ENCODE results near the gene OSBPL1A.
A peak's percentile ranks its signal among the peaks of the same experiment; 100 is the strongest.

Gene OSBPL1A

DNA sequence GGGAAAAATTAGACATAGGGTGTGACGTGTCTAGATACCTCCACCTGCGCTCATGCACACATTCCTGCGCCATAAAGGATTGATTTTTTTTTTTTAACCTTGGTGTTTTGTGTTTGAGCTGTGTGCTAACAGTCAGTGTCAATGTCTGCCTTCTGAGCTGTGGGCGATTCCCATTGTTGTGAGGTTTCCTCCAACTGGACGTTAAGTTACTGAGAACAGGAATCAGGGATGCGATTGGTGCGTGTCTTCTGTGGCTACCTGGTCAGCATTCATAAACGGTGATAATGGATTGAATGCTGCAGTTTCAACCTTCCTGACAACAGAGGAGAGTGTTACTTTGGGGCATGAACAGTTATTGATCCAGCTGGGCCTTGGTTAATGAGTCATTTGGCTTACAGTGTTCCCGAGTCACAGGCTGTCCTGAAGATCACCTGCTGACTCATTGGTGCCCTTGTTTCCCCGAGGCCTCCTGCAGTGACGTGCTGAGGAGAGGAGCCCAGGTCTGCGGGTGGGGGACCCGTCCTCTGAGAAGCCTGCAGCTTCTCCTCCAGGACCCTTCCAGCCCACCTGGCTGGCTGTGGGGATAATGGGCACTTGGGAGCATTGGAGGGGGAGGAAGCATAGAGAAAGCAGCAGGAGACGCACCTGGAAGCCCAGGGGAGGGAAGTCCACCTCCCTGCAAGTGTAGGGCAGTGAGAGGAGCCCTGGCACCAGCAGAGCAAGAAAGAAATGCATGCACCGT lies 284.6 kb downstream of the OSBPL1A start:
- peak in 1 of 2 experiments; percentile 13 for DNase-seq

DNA sequence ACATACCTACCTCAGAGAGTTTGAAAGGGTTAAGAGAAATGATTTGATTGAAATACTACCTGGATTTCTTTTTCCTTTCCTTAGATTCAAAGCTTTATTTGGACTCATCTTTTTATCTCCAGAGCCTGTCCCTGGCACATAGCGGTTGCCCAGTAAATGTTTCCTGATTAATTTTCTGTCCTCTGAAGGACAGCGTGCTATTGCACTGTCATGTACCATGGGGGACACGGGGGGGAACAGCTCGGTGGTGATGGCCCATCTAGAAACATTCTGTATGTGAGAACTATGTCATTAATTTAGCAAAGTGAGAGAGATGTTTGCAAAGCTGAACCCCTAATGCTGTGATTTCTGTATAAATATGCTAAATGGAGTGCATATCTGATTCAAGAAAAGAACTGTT lies 285.2 kb downstream of the OSBPL1A start:
- DNase-seq: no peak

Measured in activated CD4-positive, alpha-beta T cell treated with anti-CD3 and anti-CD28 coated beads, Interleukin-2, amount 50 U/mL, for 48 hours (primary cell).